K562 (cell line): ENCODE measurements around the gene SPEF1.

Experiments used
- ADNP ChIP-seq: fragments of 200-800 bp; sonication (Bioruptor generic); IDR thresholded peaks from 2 replicates; pipeline ENCODE4 v1.6.1; 2016; ENCODE audit warnings: missing genetic modification characterization, missing compliant biosample characterization
- CTCF ChIP-seq, 3 experiments: IDR thresholded peaks in 2 of 3; conservative IDR thresholded peaks in 1 of 3; 2 replicates each; pipeline ENCODE4 v1.5.1; 2011 to 2012; ENCODE audit warnings: low read length in 3 of 3, mild to moderate bottlenecking in 3 of 3, control low read depth in 2 of 3, improper control_type of control experiment in 1 of 3, inconsistent platforms in 1 of 3, low read depth in 1 of 3, mixed read lengths in 1 of 3, moderate library complexity in 1 of 3; ENCODE audit not compliant: insufficient read depth in 2 of 3
- DMBX1 ChIP-seq: fragments of 250-450 bp; sonication (Bioruptor Pico); IDR thresholded peaks from 2 replicates; pipeline ENCODE4 v1.8.0; 2022; ENCODE audit warnings: inconsistent platforms, mild to moderate bottlenecking, moderate library complexity, borderline replicate concordance
- HDAC3 ChIP-seq: fragments of 450-650 bp; IDR thresholded peaks from 2 replicates; pipeline ENCODE4 v1.6.1; 2018; ENCODE audit warnings: borderline replicate concordance, mild to moderate bottlenecking, moderate library complexity; ENCODE audit not compliant: partially characterized antibody
- LEF1 ChIP-seq: fragments of 450-650 bp; IDR thresholded peaks from 2 replicates; pipeline ENCODE4 v1.6.1; 2016; ENCODE audit warnings: mild to moderate bottlenecking
- MEF2D ChIP-seq: conservative IDR thresholded peaks from 2 replicates; pipeline ENCODE4 v1.6.1; 2016; ENCODE audit warnings: low read depth, missing genetic modification characterization, missing compliant biosample characterization
- MTA2 ChIP-seq: fragments of 450-650 bp; IDR thresholded peaks from 2 replicates; pipeline ENCODE4 v1.6.1; 2016; ENCODE audit warnings: low read depth
- NELFE ChIP-seq: IDR thresholded peaks from 2 replicates; pipeline ENCODE4 v1.6.1; 2011; ENCODE audit warnings: mild to moderate bottlenecking; ENCODE audit not compliant: insufficient read depth, insufficient read length
- POLR2A ChIP-seq: fragments of 450-650 bp; conservative IDR thresholded peaks from 2 replicates; pipeline ENCODE4 v1.6.1; 2016
- POLR2AphosphoS5 ChIP-seq: IDR thresholded peaks from 2 replicates; pipeline ENCODE4 v1.6.1; 2011; ENCODE audit warnings: mild to moderate bottlenecking, low read depth, low read length, moderate library complexity; ENCODE audit not compliant: control insufficient read depth, insufficient read depth
- SIRT6 ChIP-seq: IDR thresholded peaks from one replicate; pipeline ENCODE4 v1.6.1; 2012; ENCODE audit warnings: low read depth, mild to moderate bottlenecking, control low read depth, inconsistent platforms, low read length, moderate library complexity
- YY1 ChIP-seq, 3 experiments: IDR thresholded peaks; 2 replicates each; pipeline ENCODE4 v1.6.1; 2011; ENCODE audit warnings: low read length in 2 of 3, mild to moderate bottlenecking in 2 of 3, moderate library complexity in 2 of 3, borderline replicate concordance in 1 of 3, control low read depth in 1 of 3, low read depth in 1 of 3; ENCODE audit not compliant: insufficient read depth in 3 of 3, insufficient replicate concordance in 2 of 3, control insufficient read depth in 1 of 3, insufficient read length in 1 of 3; ENCODE audit errors: extremely low read depth in 1 of 3
- ZBTB26 ChIP-seq: fragments of 450-650 bp; formaldehyde crosslinking; IDR thresholded peaks from 2 replicates; pipeline ENCODE4 v1.4.0; 2022; ENCODE audit warnings: missing genetic modification characterization
- ZNF232 ChIP-seq: sonication (generic); formaldehyde crosslinking; IDR thresholded peaks from 2 replicates; pipeline ENCODE4 v1.8.0; 2022; ENCODE audit warnings: mild to moderate bottlenecking, missing genetic modification reagents

GRCh38 chr20:3786665-3787323 is 5.5 kb upstream of the SPEF1 start, which contains the start of gene CENPB:
- TF ChIP-seq ZNF232 (no peak), POLR2AphosphoS5 (no peak), ZBTB26 (CRISPR knock-in tag) (no peak), NELFE (no peak), CTCF (IDR thresholded peaks at IDR 0.05 in 2 of 3, conservative IDR thresholded peaks at IDR 0.05 in 1 of 3; ENCODE audit: insufficient read depth in 2 of 3, low read depth in 1 of 3, low read length in 3 of 3) (peak; percentile 53 to 99 (median 88)), ADNP (tag) (no peak), YY1 (IDR thresholded peaks at IDR 0.05; ENCODE audit: borderline replicate concordance in 1 of 3, control insufficient read depth in 1 of 3, extremely low read depth in 1 of 3, insufficient read depth in 3 of 3, insufficient read length in 1 of 3, insufficient replicate concordance in 2 of 3, low read depth in 1 of 3, low read length in 2 of 3) (no peak), MTA2 (no peak), HDAC3 (no peak), MEF2D (tag) (no peak), DMBX1 (no peak), POLR2A (no peak), LEF1 (no peak), SIRT6 (no peak)
